ENCODE results near the gene WNT3. TPM values are rescaled to one million over a fixed set of nuclear protein-coding genes. Genes with fewer than 3 reads are reported as not detected.

WNT3 gene
- total and polyA plus RNA-seq, 2 of the 8 experiments (the other 6 are each of a cell fraction or from before 2014, with no cell fraction given), result 0.56 to 2.0 TPM

DNA sequence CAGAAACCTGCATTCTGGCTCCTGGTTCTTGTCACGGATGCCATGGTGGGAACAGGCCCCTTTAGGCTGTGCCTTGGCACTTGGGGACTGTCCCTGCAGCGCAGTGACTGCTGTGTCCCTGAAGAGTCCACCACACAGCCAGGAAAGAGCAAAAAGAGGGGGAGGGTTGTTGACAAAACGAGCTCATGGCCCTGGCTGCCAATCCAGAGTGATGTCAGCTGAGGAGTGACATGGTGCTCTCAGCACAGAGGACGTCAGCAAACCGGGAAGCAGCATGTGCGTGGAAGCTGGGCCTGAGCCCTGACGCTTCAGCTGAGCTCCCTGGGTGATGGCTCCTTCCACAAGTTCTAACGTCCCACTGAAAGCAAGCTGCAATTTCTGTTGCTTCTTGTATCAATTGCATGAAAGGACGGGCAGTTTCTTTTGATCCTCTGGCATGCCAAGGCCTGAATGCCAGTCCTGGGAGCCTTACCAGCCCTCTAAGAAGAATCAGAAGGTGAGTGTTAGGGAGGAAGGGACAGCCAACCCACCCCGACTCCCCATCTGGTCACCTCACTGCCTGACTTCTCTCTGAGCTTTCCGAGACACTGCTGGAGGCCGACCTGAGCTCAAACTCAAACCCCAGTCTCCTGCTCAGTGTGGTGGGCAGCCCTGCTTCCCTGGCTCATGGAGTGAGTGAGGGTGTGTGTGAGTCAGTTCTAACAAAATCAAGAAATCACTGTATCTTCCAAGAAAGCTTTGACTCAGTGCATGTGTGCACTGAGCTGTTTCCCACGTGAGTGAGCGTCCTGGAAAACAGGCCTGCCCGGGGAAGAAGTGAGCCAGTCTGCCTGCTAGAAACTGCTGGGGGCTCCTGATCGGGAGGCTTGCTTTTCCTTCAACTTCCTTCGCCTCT, 14.7 kb upstream of the WNT3 start:
- Histone ChIP-seq H4K20me1 (replicated peaks in 1 of 2; ENCODE audit: control insufficient read depth in 1 of 2, insufficient read depth in 2 of 2, low read length in 2 of 2) (peaks cover 0 to 1% of the 10 kb centered on the region in 2 experiments), H3K14ac (ENCODE audit: insufficient read length) (no peak overlapping the region), H4K8ac (ENCODE audit: extremely low read depth, insufficient read depth, low read length) (peak overlapping the region; percentile 76; the same call in 1 of the 2 replicates), H3K4me3 (ENCODE audit: extremely low read depth in 1 of 4, insufficient read depth in 2 of 4, low read depth in 3 of 4, low read length in 4 of 4) (no peak overlapping the region), H2AK5ac (ENCODE audit: low read depth, low read length) (no peak overlapping the region), H3K36me3 (ENCODE audit: control insufficient read depth in 2 of 4, insufficient read depth in 4 of 4, low read length in 3 of 4) (no peaks in the 10 kb centered on the region), H2BK15ac (ENCODE audit: low read length) (peak overlapping the region; percentile 97), H2AFZ (ENCODE audit: low read length) (no peak overlapping the region), H3K4me1 (replicated peaks in 1 of 4; ENCODE audit: control insufficient read depth in 3 of 4, insufficient read depth in 4 of 4, low read length in 3 of 4) (peaks cover 5 to 23% (median 17%) of the 10 kb centered on the region in 4 experiments), H2BK5ac (ENCODE audit: low read depth, low read length) (no peak overlapping the region), H3K27ac (ENCODE audit: low read depth, low read length) (no peak overlapping the region), H2BK120ac (replicated peaks; ENCODE audit: low read depth, low read length) (no peak overlapping the region), H3K9me3 (ENCODE audit: insufficient read depth in 2 of 2, low read depth in 1 of 2, low read length in 1 of 2) (no peaks in the 10 kb centered on the region), H4K5ac (ENCODE audit: insufficient read length, low read depth, low read length) (no peak overlapping the region), H3K4ac (replicated peaks; ENCODE audit: insufficient read length, low read depth, low read length) (no peak overlapping the region), H3K23me2 (ENCODE audit: low read depth, low read length) (no peaks in the 10 kb centered on the region; the same call in 1 of the 2 replicates), H3K4me2 (ENCODE audit: insufficient read depth in 1 of 2, low read depth in 2 of 2, low read length in 2 of 2) (peak overlapping the region in 1 of 2 experiments; percentile 10; a peak in 2 of 4 replicates), H3K23ac (ENCODE audit: insufficient read length) (no peak overlapping the region), H3K18ac (ENCODE audit: extremely low read depth, low read length) (no peak overlapping the region; the same call in 1 of the 2 replicates), H3K79me2 (ENCODE audit: control insufficient read depth in 1 of 2, insufficient read depth in 2 of 2, low read length in 2 of 2) (no peaks in the 10 kb centered on the region), H3K9ac (replicated peaks in 1 of 4; ENCODE audit: extremely low read depth in 1 of 4, low read depth in 3 of 4, low read length in 3 of 4) (no peak overlapping the region), H3K79me1 (ENCODE audit: low read depth, low read length) (no peaks in the 10 kb centered on the region), H3K56ac (replicated peaks; ENCODE audit: insufficient read length, low read depth, low read length) (no peak overlapping the region), H4K91ac (replicated peaks; ENCODE audit: insufficient read length, low read length) (no peak overlapping the region), H2BK12ac (ENCODE audit: low read depth, low read length) (no peak overlapping the region), H3K27me3 (replicated peaks in 1 of 4; ENCODE audit: control insufficient read depth in 3 of 4, extremely low read depth in 1 of 4, insufficient read depth in 3 of 4, low read length in 3 of 4) (peaks cover 0 to 39% (median 16%) of the 10 kb centered on the region in 4 experiments; a peak in 5 of 7 replicates), H2BK20ac (ENCODE audit: low read length) (no peak overlapping the region)
- TF ChIP-seq EZH2 (IDR thresholded peaks at IDR 0.05; ENCODE audit: low read depth, low read length, severe bottlenecking), result peak; percentile 3
- TF ChIP-seq SIN3A (conservative IDR thresholded peaks at IDR 0.05 in 1 of 2, IDR thresholded peaks at IDR 0.05 in 1 of 2; ENCODE audit: low read depth in 1 of 2, low read length in 2 of 2), result 0 out of 4 replicates have a peak, but pooled peaks of 1 of the 2 experiments have one; percentile 6
- TF ChIP-seq POU5F1 (IDR thresholded peaks at IDR 0.05; ENCODE audit: low read depth, low read length), result no peak
- POLR2A ChIA-PET (ENCODE audit: partially characterized antibody), result interaction anchor here (0.8 to 1.7 kb wide), 4 partner anchors 8 to 111 kb away, joined by 3 to 5 read pairs (median 4); no protein-coding TSS in a partner anchor
- CTCF ChIA-PET (ENCODE audit: partially characterized antibody), result interaction anchor here (0.6 to 7.4 kb wide), 13 partner anchors 8 to 727 kb away, joined by 3 to 81 read pairs (median 5); no protein-coding TSS in a partner anchor
- WGBS, 2 experiments (ENCODE audit: extremely low coverage in 1 of 2, insufficient coverage in 1 of 2, insufficient read length in 1 of 2, insufficient replicate concordance in 2 of 2, low coverage in 1 of 2, low lambda C conversion rate in 2 of 2, missing lambda C conversion rate in 1 of 2), result 79% methylated on average over 17 of the region's 17 CpGs; no CpG with 5 or more reads in 1 of the 2 experiments
- DNase-seq (ENCODE audit: low read depth in 1 of 2, low spot score in 2 of 2) (no peak), FAIRE-seq (no peak)

Measured in H1 (cell line).